Large intestine (tissue), 3 donors: ENCODE results near the gene GCN1. TPM values are rescaled to one million over a fixed set of nuclear protein-coding genes. Genes with fewer than 3 reads are reported as not detected.
A peak's percentile ranks its signal among the peaks of the same experiment; 100 is the strongest.

Experiments
- DNase-seq, 2 donors: peaks; one replicate each; pipeline versions ENCODE4 v3.0.0 to v3.0.0-alpha.2; 2013
- H3K27ac ChIP-seq: one replicate; pipeline ENCODE4 v1.5.1; 2013; ENCODE audit warnings: low read length
- H3K27me3 ChIP-seq: 2 replicates; pipeline ENCODE4 v1.6.1; 2013; ENCODE audit warnings: low read length; ENCODE audit not compliant: control insufficient read depth, insufficient read depth
- H3K36me3 ChIP-seq: 2 replicates; pipeline ENCODE4 v1.6.1; 2013; ENCODE audit warnings: low read length; ENCODE audit not compliant: control insufficient read depth, insufficient read depth
- H3K4me1 ChIP-seq: one replicate; pipeline ENCODE4 v1.6.1; 2013; ENCODE audit warnings: low read length; ENCODE audit not compliant: control insufficient read depth, insufficient read depth
- H3K4me3 ChIP-seq: one replicate; pipeline ENCODE4 v1.5.1; 2013; ENCODE audit warnings: low read length
- H3K9me3 ChIP-seq: one replicate; pipeline ENCODE4 v1.6.1; 2013; ENCODE audit warnings: mild to moderate bottlenecking, low read depth, low read length, moderate library complexity; ENCODE audit not compliant: control insufficient read depth
- WGBS: methylation state at CpG from one replicate; pipeline ENCODE4 v1.1.5; 2013; ENCODE audit warnings: low lambda C conversion rate; ENCODE audit not compliant: insufficient coverage; 5-methylcytosine and 5-hydroxymethylcytosine counted together
- polyA plus RNA-seq: library from polyadenylated mRNA; unstranded; fragments of 120-200 nt; gene quantifications from one replicate; pipeline ENCODE4 v1.2.1, GENCODE V29; 2013

Gene GCN1
- polyA plus RNA-seq, 1 donor: 51.0 TPM

DNA sequence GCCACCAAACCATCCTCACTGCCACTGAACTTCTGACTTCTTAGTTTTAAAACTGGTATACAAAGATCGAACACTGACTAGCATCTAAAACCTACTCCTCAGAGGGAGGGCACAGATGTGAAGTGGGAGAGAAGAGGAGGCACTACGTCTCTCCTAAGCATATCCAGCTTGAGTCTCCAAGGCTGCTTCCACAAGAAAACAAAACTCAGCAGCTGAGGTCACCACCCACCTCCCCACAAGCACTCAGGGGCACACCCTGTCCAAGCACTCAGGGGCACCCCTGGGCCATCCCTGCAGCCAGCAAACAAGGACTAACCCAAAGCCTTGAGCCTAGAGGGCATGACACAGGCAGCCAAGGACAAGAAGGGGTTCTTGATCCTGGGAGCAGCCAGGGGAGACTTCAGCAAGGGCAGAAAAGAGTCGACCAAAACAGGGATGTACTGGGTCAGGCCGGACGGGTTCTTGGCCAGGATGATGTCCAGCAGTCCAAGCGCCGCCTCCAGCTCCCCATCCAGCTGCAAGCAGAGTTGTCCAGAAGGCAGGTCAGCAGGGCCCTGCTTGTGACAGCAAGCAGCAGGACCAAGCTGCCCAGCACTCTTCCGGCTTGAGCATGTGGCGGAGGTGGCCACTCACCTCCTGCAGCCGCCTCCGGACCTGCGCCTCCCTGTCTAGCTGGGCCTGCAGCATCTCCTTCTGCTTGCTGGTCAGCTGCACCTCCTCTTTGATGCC is 34.8 kb downstream of the GCN1 start:
- Histone ChIP-seq H3K4me3 (no peak overlapping the region), H3K4me1 (no peaks in the 10 kb centered on the region), H3K27ac (no peak overlapping the region), H3K27me3 (no peaks in the 10 kb centered on the region), H3K36me3 (peaks cover 92% of the 10 kb centered on the region), H3K9me3 (no peaks in the 10 kb centered on the region)
- no peak for DNase-seq
- no CpG with 5 or more reads among the region's 12 CpGs for WGBS

DNA sequence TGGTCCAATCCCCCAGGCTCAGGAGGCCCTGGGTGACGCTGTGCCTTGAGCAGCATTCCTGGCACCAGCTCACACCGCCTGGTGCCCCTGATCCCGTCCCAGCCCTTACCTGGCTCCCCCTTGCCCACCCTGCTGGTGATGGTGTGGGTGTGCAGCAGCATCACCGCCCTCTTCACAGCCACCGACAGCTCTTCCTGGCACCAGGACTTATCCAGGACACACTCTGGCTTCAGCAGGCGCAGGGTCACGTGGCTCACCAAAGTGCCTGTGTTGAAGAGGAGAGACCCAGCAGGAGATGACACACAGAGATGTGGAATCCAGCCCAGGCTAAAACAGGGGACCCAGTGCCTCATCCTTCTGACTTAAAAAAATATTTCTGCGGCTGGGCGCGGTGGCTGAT is 36.2 kb downstream of the GCN1 start:
- no peak overlapping the region for H3K27ac ChIP-seq
- no peak overlapping the region for H3K4me3 ChIP-seq
- DNase-seq: no peak
- WGBS: no CpG with 5 or more reads among the region's 10 CpGs
- no peaks in the 10 kb centered on the region for H3K27me3 ChIP-seq
- H3K9me3 ChIP-seq: no peaks in the 10 kb centered on the region
- no peaks in the 10 kb centered on the region for H3K4me1 ChIP-seq
- H3K36me3 ChIP-seq: peaks cover 95% of the 10 kb centered on the region

DNA sequence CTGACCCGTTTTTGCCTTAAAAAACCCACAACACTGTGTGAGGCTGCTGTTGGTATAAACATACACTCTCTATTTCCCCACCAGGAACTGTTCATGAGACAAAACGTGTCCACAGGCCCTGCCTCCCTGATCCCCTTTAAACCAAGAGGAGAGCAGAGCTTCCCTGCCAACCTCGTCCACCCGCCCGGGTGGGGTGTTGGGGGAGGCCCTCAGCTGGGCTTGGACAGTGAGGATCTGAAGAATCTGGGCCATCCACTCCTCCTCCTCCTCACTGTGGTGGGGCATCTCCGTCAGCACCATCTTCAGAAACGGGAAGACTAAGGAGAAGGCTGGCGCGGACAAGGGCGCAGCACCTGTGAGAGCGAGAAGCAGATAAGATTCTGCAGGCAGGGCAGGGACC is 36.8 kb downstream of the GCN1 start:
- Histone ChIP-seq H3K4me1 (no peaks in the 10 kb centered on the region), H3K4me3 (no peak overlapping the region), H3K27me3 (no peaks in the 10 kb centered on the region), H3K36me3 (peaks cover 95% of the 10 kb centered on the region), H3K9me3 (no peaks in the 10 kb centered on the region), H3K27ac (no peak overlapping the region)
- no CpG with 5 or more reads among the region's 11 CpGs for WGBS
- no peak for DNase-seq

DNA sequence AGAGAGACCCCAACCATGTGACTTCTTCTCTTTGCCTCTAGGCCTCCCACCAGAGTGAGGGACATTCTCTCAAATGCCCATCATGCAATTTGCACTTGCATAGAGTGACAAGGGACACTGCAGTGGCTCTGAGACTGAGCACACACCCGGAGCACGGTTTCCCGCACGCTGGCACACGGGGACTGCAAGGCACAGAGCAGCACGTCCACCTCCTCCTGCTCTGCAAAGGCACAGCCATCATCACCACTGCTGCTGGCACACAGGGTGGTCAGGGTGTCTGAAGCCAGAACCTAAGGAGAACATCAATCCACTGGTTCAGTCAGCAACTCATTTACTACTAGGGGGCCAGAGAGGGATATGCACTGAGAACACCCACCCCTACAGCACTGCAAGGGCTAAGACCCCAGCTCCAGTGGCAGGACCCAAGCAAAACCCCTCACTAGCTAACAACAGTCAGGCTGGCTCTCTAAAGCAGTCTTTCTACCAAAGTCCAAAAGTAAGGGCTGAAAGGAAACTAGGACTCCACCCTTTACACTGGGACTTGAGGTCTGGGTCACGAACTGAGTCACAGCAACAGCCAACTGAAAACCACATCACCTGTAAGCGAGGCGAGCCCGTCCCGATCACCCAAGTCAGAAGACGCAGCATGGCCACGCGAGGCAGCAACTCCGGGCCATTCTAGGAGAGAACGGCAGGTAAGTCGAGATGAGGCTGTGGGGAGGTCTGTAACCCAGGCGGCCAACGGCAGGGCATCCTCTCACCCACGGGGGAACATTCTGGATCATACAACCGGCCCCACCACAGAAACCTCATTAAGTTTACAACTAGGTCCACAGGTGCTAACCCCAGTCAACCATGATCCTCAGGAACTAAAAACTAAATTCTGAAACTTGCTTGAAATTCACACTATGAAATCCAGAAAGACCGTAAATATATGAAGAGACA is 37.9 kb downstream of the GCN1 start:
- H3K4me1 ChIP-seq: no peaks in the 10 kb centered on the region
- no peaks in the 10 kb centered on the region for H3K27me3 ChIP-seq
- H3K4me3 ChIP-seq: no peak overlapping the region
- DNase-seq: no peak
- peaks cover 90% of the 10 kb centered on the region for H3K36me3 ChIP-seq
- 100% methylated on average over 1 of the region's 22 CpGs for WGBS
- H3K9me3 ChIP-seq: no peaks in the 10 kb centered on the region
- no peak overlapping the region for H3K27ac ChIP-seq

DNA sequence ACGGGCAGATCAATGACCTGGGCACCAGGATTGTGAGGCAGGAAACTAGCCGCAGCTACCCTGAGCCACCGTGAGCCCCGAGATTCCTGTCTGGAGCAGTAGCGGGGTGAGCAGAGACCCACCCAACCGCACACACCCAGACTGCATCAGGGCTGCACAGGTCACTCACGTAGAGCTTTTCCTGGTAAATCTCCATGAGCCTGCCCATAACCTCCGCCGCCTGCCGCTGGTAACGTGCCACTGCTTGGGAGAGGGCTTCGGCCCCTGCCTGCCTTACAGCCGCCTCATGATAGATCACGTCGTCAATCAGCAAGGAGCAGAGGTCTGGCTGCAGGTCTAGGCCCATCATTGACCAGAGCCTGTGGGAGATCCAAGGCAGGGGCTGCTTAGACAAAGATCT is 39.4 kb downstream of the GCN1 start:
- no CpG with 5 or more reads among the region's 15 CpGs for WGBS
- Histone ChIP-seq H3K36me3 (peaks cover 88% of the 10 kb centered on the region), H3K27ac (no peak overlapping the region)

DNA sequence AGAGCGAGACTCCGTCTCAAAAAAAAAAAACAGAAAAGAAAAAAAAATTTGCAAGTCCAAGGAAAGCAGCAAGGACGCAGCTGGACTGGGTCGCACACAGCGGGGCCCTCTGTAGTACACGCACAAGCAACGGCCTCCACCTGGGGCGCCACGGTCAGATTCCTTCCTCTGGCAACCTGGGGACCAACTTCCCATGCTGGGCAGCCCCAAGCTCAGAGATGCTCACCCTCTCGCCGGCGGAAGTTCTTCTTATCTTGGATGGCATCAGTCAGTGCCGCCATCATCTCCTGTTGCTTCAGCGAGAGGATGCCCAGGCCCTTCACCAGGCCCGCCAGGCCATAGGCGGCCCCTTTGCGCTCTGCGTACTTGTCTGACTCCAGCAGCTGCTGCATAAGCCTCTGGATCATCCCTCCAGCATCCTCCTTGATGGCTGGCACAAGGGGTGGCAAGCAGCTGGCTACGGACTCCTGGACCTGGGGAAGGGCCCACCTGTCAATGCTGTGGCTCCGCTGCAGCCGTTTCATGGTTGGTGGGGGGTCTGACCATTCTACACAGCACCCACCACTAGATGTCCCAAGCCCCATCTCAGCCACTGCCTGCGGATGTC is 43.5 kb downstream of the GCN1 start:
- no CpG with 5 or more reads among the region's 22 CpGs for WGBS
- Histone ChIP-seq H3K4me1 (no peaks in the 10 kb centered on the region), H3K36me3 (peaks cover 92% of the 10 kb centered on the region), H3K27ac (no peak overlapping the region), H3K4me3 (no peak overlapping the region), H3K9me3 (no peaks in the 10 kb centered on the region), H3K27me3 (no peaks in the 10 kb centered on the region)
- DNase-seq: no peak

More for the DNA sequence above, 39.4 kb downstream of the GCN1 start:
- H3K9me3 ChIP-seq: no peaks in the 10 kb centered on the region
- H3K4me3 ChIP-seq: no peak overlapping the region
- no peak for DNase-seq
- H3K27me3 ChIP-seq: no peaks in the 10 kb centered on the region
- no peaks in the 10 kb centered on the region for H3K4me1 ChIP-seq

DNA sequence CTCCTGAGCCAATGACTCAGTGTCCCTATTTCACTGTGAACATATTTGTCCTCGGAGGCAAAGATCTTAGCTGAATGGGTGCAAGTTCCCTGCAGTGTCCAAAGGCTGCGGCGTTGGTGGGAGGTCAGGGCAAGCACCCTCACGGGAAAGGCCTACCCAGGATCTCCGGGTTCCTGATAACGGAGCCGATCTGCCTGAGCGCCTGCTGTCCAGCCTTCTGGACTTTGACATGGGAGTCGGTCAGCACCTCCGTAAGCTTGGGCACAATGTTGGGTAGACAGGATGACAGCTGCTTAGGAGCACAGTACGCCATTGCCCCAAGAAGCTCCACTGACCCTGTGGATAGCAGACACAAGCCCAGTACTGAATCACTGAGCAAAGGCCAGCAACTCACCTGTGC is 46.5 kb downstream of the GCN1 start:
- DNase-seq: peak in 1 of 2 donors; percentile 20
- H3K4me3 ChIP-seq: no peak overlapping the region
- peaks cover 88% of the 10 kb centered on the region for H3K36me3 ChIP-seq
- no peaks in the 10 kb centered on the region for H3K27me3 ChIP-seq
- WGBS: no CpG with 5 or more reads among the region's 11 CpGs
- H3K27ac ChIP-seq: no peak overlapping the region
- H3K4me1 ChIP-seq: no peaks in the 10 kb centered on the region
- no peaks in the 10 kb centered on the region for H3K9me3 ChIP-seq

DNA sequence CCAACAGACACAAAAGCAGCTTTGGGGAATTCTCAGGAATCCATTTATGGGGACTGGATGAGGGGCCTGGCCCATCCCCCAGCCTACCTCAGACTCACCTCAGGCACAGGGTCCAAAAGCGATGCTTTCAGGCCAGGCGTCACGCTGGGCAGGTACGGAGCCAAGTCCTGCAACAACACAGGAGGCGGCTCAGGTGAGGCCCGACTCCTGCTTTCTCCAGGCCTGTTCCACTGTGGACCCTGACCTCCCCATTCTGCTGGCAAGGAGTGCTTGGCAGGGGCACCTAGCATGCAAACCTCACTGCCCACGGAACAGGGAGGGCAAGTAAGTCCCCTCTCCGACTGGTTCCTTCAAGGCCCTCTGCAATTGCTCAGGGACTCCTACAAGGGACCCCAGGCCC is 49.4 kb downstream of the GCN1 start:
- peaks cover 93% of the 10 kb centered on the region for H3K36me3 ChIP-seq
- H3K27ac ChIP-seq: no peak overlapping the region
- no peak overlapping the region for H3K4me3 ChIP-seq
- no CpG with 5 or more reads among the region's 8 CpGs for WGBS
- H3K4me1 ChIP-seq: no peaks in the 10 kb centered on the region
- H3K9me3 ChIP-seq: no peaks in the 10 kb centered on the region
- no peak for DNase-seq
- no peaks in the 10 kb centered on the region for H3K27me3 ChIP-seq

DNA sequence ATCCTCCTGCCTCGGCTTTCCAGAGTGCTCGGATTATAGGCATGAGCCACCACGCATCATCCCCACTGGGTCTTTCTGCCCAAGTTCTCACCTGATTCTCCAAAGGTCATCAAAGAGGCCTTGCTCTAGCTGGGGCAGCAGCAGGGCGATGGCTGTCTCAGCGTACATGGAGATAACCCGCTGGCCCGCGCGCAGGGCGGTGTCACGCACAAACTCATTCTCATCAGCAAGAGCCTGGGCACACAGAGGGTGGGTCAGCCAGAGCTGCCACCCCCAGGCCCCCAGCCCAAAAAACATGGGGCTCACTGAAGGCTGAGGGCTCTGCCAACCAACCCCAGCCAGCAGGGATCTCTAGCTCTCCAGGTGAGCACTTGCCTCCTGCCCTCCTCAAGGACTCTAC is 50.3 kb downstream of the GCN1 start:
- Histone ChIP-seq H3K9me3 (no peaks in the 10 kb centered on the region), H3K27me3 (no peaks in the 10 kb centered on the region), H3K27ac (no peak overlapping the region), H3K36me3 (peaks cover 93% of the 10 kb centered on the region), H3K4me3 (no peak overlapping the region), H3K4me1 (no peaks in the 10 kb centered on the region)
- no CpG with 5 or more reads among the region's 11 CpGs for WGBS
- DNase-seq: no peak

DNA sequence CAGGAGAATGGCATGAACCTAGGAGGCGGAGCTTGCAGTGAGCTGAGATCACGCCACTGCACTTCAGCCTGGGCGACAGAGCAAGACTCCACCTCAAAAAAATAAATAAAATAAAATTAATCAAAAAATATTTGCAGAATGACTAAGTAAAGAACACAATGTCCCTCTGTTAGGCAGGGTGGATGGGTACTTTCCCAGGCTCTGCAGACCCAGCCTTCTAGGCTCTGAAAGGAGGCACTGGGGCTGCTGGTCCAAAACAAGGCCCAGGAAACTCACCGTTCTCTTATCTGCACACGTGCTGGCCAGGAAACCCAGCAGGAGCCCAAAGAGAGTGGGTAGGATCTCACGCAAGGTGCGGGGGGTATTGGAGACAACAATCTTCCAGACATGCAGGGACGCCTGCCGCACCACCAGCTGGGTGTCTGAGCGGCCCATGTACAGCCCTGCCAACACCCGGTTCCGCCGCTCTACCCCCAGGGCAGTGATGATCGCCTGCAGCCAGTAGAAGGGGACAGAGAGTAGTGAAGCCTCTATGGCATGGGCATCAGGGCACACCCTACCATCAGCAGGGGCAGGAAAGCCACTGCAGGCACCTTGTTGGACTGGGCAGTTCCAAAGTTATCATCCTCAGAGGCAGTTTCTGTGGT is 52.2 kb downstream of the GCN1 start:
- Histone ChIP-seq H3K36me3 (peaks cover 89% of the 10 kb centered on the region), H3K9me3 (no peaks in the 10 kb centered on the region), H3K27ac (no peak overlapping the region), H3K4me1 (no peaks in the 10 kb centered on the region), H3K4me3 (no peak overlapping the region), H3K27me3 (no peaks in the 10 kb centered on the region)
- 100% methylated on average over 1 of the region's 14 CpGs for WGBS
- DNase-seq: no peak
